GM18951 (cell line): ENCODE results near the gene RGS21.
"Not testable (repeated sequence)": the region's sequence is repeated elsewhere in the genome, so short reads cannot be mapped to it uniquely, and the experiment has no call there.

ENCODE experiments used
- POLR2A ChIP-seq: IDR thresholded peaks from 4 replicates; pipeline ENCODE4 v1.6.1; 2011; ENCODE audit warnings: mild to moderate bottlenecking; ENCODE audit not compliant: insufficient read length, insufficient read depth; ENCODE audit errors: extremely low read depth
- in situ Hi-C: fragments of 300-500 bp; cut with MboI; formaldehyde crosslinking; loops from one replicate; pipeline ENCODE4 v1.12.0; 2022; ENCODE audit warnings: low sequenced_read_pairs, mixed read lengths, inconsistent platforms; ENCODE audit not compliant: unreplicated experiment

The RGS21 gene, protein sequence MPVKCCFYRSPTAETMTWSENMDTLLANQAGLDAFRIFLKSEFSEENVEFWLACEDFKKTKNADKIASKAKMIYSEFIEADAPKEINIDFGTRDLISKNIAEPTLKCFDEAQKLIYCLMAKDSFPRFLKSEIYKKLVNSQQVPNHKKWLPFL

DNA sequence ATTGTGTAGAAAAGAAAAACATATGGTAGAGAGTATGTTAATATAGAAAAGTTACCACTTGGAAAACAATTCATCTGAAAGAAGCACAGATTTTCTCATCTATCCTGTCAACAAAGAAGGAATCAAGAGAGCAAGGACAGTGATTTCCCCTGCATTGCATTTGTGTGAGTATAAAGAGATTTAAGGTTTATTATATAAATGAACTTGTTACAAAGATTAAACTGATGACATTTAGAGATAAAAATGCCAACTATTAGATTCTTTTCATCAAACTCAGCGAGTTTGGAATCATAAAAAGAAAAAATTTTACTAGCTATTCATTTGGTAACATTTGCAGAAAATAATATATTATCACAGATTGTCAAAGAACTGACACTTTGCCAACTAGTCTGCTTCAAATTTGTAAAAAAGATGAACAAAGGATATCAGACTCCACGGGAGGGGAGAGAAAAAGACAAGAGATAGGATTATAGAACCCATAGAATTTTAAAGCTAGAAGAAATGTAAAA is at the start of gene RGS21:
TSS of gene RGS21 (plus strand) at position 51 of the 509 bp plus-strand sequence. CDS start 26,045 bp downstream, outside the sequence.
- in situ Hi-C loops: no loop called here
- TF ChIP-seq POLR2A: no peak

DNA sequence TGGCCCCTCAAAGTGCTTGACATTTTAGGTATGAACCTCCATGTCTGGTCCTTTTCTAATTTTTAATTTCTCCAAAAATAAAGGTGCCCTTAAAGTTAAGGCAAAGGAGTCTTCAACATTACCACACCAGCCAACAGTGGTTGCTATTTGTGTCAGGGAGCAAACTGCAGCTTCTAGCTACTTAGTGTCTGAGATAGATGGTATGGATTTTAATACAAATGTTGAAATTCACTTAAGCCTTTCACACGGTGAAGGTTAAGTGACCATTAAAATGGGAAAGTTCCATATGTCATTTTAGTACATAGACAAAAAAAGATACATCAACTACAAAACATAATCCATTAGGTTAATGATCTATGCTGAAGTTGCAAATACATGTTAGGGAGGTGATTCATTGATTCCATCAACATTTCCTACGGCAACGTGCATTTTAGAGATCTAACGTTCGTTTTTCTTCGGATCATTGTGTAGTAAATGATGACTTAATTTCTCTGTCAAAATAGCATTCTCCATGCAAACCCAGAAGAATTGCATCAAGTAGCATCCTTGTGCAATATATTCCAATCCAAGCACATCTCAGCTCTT is 48.2 kb upstream of the RGS21 start:
- no peak for TF ChIP-seq POLR2A
- in situ Hi-C loops: no loop called here

DNA sequence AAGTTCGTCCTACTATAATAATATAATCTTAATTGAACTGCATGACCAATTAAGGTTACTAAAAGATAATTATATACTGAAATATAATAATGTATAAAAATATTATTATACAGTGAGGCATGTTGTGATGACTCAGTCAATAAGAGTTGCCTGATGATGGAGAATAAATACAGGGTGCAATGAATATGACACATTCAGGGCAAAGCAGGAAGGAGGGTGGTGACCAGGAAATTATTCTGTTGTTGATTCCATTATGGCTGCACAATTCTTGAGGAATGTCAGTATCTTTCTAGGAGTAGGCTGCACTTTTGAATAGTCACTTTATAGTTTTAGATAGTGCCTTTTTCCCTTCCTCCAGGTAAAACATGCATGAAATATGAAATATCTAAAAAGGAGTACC is 46.4 kb upstream of the RGS21 start:
- TF ChIP-seq POLR2A: no peak

DNA sequence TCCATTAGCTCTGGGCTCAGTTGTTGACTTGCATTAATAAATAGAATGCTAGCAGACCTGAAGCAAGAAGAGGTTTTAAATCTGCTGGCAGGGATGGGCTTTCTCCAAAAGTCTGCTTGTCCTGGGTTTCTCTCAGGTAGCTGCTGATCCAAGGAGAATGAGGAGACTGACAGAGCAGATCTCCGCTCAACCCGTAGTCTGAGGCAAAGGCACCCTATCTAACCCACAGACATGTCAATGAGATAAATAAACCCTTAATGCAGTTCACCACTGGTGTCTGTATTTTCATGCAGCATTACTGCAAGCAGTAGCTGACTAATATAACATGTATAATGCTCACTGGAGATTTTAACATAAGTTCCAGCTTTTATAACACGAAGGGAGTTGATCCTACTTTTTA is 44.1 kb upstream of the RGS21 start:
- in situ Hi-C loops: no loop called here
- TF ChIP-seq POLR2A: no peak

More for the DNA sequence above, 46.4 kb upstream of the RGS21 start:
- in situ Hi-C loops: no loop called here

DNA sequence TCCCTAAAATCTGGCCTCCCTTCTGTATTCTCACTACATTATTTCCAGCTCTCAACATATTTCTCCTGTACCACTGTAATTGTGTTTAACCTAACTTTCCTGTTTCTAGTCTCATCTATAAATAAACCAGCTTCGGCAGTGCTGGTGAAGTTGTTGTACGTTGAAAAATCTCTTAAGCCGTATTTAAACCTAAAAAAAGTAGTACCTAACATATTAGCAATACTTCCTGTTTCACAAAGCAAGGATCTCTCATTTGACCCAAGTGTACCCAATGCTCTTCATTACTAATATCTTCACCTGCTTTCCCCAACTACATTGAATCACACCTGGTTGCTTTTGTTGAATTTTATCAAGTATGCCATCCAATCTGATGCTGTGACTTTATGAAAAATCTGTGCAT is 42.2 kb upstream of the RGS21 start:
- no peak for TF ChIP-seq POLR2A
- in situ Hi-C loops: no loop called here

DNA sequence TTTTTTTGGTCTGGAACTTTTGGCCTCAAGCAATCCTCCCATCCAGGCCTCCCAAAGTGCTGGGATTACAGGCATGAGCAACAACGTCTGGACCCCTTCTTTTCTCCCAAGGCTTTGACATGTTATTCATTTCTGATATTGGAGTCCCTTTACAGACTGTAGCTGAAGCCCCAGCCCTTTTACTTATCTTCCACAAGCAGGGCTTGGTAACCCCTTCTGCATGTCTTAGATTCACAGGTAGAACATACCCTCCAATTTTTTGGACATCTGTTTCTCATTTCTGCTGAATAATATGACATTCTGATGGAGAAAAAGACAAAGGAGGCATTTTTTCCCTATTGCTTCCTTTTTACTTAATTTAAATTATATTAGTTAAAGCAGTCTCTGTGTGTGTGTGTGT is 39.2 kb upstream of the RGS21 start:
- in situ Hi-C loops: no loop called here
- no peak for TF ChIP-seq POLR2A

DNA sequence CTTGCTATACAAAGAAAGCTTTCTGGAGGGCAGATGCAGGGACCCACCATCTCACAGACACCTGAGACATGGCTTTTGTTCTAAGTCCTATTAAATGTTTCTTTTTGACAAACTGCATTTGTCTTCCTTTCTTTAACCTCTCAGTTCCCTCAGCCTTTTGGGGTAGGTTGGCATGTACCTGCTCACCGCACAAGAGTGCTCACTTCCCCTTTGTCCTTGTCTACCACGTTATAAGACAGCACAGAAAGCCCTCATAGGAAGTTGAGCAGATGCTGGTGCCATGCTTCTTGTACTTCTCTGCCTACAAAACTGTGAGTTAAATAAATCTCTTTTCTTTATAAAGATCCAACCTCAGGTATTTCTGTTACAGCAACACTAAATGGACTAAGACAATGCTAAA is 31.9 kb upstream of the RGS21 start:
- in situ Hi-C loops: no loop called here
- no peak for TF ChIP-seq POLR2A

DNA sequence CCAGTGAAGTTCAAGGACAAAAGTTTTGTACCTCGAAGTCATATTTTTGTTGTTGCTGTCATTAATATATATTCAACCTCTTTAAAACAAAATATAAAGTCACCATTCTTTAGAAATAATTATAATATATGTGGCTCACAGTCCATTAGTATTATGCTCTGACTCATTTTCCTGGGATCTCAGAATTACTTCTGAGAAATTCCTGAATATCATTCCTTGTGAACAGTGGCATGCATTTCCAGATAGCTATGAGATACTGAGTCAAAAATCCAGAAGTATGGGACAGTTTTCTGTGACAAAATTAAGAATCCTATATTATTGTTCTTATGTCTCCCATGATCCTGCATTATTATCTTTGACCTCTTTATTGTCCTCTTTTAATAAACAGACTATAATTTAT is 13.8 kb upstream of the RGS21 start:
- in situ Hi-C loops: no loop called here

DNA sequence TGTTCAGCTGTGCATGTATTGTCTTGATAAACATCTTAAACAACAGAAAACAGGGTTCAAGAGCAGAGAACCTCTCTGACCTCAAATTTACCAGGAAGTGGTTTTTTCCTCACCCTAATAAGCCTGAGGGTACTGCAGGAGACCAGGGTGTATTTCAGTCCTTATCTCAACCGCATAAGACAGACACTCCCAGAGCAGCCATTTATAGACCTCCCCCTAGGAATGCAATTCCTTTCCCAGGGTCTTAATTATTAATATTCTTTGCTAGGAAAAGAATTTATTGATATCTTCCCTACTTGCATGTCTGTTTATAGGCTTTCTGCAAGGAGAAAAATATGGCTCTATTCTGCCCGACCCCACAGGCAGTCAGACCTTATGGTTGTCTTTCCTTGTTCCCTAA is 8.5 kb upstream of the RGS21 start:
- in situ Hi-C loops: not testable (repeated sequence)

More for the DNA sequence above, 13.8 kb upstream of the RGS21 start:
- TF ChIP-seq POLR2A: no peak

DNA sequence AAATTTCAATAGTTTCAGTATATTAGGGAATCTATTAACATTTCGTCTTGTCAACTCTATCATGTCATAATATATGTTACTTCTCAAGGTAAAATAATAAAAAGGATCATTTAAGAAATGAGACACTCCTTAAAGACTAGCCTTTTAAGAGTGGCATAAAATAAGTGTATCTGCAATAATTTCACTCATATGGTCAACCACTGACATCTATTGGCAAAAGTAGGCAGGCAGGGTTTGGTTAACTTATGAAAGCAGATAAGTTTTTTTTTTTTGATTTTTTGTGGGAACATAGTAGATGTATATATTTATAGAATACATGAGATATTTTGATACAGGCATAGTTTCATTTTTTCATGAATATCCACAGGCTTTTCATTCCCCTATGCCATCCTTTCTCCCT is 5.5 kb upstream of the RGS21 start:
- TF ChIP-seq POLR2A: no peak
- in situ Hi-C loops: no loop called here

DNA sequence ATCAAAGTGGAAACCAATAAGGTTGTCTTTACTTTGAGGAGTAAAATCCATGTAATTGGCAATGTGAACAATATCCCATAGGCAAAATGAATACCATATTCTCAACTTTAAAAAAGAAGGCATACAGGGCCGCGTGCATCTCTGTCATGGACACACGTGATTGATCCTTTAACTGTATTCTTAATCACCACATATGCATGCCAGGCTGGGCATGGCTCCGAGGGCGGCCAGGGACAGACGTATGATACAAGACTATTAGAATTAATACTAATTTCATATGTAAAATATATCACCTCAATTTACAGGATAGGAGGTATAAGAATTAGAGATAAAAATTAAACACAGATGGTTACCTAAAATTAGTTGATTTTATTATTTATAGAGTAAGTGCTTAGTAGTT is 11.2 kb downstream of the RGS21 start:
- TF ChIP-seq POLR2A: no peak
- in situ Hi-C loops: no loop called here

DNA sequence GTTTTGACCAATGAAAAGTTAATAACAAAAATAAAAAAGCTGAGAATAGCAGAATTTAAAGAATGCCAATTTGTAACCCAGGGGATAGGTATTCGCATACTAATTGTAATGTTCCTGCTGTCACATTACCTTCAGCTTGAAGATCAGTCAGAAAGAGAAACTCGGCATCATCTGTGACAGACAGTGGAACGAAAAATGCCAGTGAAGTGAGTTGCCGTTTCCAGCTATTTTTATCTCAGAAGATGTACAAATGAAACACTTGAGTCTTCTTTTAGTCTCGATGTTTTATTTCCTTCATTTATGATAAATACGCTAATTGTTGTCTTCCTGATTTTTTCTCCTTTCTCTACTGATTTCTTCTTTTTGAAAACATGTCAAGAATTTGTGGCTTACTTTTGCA is 26.1 kb downstream of the RGS21 start:
- no peak for TF ChIP-seq POLR2A
- in situ Hi-C loops: no loop called here

DNA sequence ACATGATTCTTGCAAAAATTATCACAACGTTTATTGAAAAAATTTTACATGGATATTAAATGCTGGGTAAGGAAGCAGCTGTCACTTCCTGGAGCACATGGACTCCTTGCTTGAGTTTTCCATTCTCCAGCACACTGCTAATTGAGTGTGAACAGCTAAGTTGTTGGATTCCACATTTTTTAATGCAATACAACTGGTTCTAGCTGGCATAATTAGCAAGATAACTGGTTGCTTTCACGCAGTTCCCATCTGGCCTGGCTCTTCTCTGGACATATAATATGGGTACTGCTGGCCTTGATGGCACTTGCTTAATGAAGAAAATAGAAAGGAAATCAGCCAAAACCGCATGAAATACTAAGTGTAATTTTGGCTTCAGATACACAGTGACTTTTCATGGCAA is 26.6 kb downstream of the RGS21 start:
- in situ Hi-C loops: no loop called here
- no peak for TF ChIP-seq POLR2A

DNA sequence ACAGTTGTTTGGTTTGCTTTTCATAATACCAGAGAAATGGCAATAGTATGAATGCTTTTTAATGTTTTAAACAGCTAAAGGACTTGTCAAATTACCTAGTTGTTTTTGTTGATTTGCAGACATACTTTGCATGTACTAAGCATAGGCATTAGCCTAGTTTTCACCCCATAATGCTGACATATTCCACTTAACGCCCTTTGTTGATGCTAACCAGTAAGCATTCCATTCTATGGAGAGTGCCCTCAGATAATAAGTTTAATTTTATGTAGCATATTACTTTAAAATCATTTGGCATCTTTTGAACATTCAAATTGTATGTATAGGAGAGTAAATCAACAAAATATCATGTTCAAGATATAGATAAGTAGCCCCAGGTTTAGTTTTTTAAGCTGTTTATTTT is 32.5 kb downstream of the RGS21 start:
- TF ChIP-seq POLR2A: no peak

DNA sequence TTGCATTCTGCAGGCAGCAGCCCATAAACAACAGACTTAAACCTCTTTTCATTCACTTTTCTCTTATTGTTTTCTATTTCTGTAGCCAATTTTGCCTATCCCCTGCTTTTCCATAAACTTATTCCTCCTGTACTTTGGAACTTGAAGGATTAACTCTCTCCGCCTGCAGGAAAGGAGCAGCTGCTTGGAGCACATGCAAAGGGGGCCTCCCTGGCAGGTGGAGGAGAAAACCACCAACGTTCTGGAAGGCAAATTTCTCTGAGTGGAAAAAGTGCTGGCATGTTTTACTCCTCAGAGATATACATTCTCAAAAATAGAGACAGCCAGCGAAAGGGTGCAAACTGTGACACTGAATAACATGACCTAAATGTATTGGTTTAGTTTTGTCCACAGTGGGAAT is 33.6 kb downstream of the RGS21 start:
- TF ChIP-seq POLR2A: no peak
- in situ Hi-C loops: no loop called here

More for the DNA sequence above, 32.5 kb downstream of the RGS21 start:
- in situ Hi-C loops: no loop called here

DNA sequence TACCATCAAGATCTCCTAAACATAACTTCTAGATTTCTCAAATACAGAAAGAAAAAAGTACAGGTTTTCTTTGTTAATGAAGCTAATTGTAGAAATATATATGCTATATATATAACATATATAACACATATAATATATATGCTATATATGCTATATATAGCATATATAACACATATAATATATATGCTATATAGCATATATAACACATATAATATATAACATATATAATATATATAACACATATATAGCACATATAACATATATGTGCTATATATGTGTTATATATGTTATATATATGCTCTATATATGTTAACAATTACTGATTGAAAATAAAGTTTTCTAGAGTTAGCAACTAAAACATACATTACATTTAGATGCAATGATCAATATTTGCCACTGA is 34.8 kb downstream of the RGS21 start:
- no peak for TF ChIP-seq POLR2A
- in situ Hi-C loops: no loop called here
